Measurements from ENCODE around the gene NCKAP5.

Gene NCKAP5

GRCh38 chr2:133568172-133568571 is at the start of gene NCKAP5:
Gene NCKAP5 (minus strand): TSS chr2:133568463. CDS start chr2:133517526, 50,937 bp downstream.
- no peak for DNase-seq

- no peak for DNase-seq
Measured at GRCh38 chr2:133609664-133610063, 41.4 kb upstream of the NCKAP5 start.

- DNase-seq = no peak
Measured at GRCh38 chr2:133608291-133608690, 40.0 kb upstream of the NCKAP5 start.

- DNase-seq = no peak
Measured at GRCh38 chr2:133607679-133608078, 39.4 kb upstream of the NCKAP5 start.

- DNase-seq = no peak
Measured at GRCh38 chr2:133606616-133607015, 38.4 kb upstream of the NCKAP5 start.

- DNase-seq = no peak
Measured at GRCh38 chr2:133605766-133606137, 37.5 kb upstream of the NCKAP5 start.

- no peak for DNase-seq
Measured at GRCh38 chr2:133605011-133605765, 36.9 kb upstream of the NCKAP5 start.

- no peak for DNase-seq
Measured at GRCh38 chr2:133603109-133603508, 34.8 kb upstream of the NCKAP5 start.

GRCh38 chr2:133602538-133602937 is 34.3 kb upstream of the NCKAP5 start:
- DNase-seq = no peak

- no peak for DNase-seq
Measured at GRCh38 chr2:133600266-133600928, 32.1 kb upstream of the NCKAP5 start.

- no peak for DNase-seq
Measured at GRCh38 chr2:133599811-133600210, 31.5 kb upstream of the NCKAP5 start.

- DNase-seq = no peak
Measured at GRCh38 chr2:133599211-133599803, 31.0 kb upstream of the NCKAP5 start.

- no peak for DNase-seq
Measured at GRCh38 chr2:133598769-133599168, 30.5 kb upstream of the NCKAP5 start.

- DNase-seq = no peak
Measured at GRCh38 chr2:133596701-133597393, 28.6 kb upstream of the NCKAP5 start.

- DNase-seq = peak; percentile 64
Measured at GRCh38 chr2:133591164-133591563, 22.9 kb upstream of the NCKAP5 start.

- DNase-seq = no peak
Measured at GRCh38 chr2:133589456-133589855, 21.2 kb upstream of the NCKAP5 start.

GRCh38 chr2:133588144-133588543 is 19.9 kb upstream of the NCKAP5 start:
- no peak for DNase-seq

GRCh38 chr2:133586978-133587377 is 18.7 kb upstream of the NCKAP5 start:
- DNase-seq = no peak

GRCh38 chr2:133581010-133581760 is 12.9 kb upstream of the NCKAP5 start:
- no peak for DNase-seq

GRCh38 chr2:133579274-133579673 is 11.0 kb upstream of the NCKAP5 start:
- DNase-seq = no peak

- no peak for DNase-seq
Measured at GRCh38 chr2:133576714-133577113, 8.5 kb upstream of the NCKAP5 start.

GRCh38 chr2:133574620-133575019 is 6.4 kb upstream of the NCKAP5 start:
- DNase-seq = no peak

- no peak for DNase-seq
Measured at GRCh38 chr2:133574186-133574585, 5.9 kb upstream of the NCKAP5 start.
